ENCODE measurements around the gene OSGIN1.

DNA sequence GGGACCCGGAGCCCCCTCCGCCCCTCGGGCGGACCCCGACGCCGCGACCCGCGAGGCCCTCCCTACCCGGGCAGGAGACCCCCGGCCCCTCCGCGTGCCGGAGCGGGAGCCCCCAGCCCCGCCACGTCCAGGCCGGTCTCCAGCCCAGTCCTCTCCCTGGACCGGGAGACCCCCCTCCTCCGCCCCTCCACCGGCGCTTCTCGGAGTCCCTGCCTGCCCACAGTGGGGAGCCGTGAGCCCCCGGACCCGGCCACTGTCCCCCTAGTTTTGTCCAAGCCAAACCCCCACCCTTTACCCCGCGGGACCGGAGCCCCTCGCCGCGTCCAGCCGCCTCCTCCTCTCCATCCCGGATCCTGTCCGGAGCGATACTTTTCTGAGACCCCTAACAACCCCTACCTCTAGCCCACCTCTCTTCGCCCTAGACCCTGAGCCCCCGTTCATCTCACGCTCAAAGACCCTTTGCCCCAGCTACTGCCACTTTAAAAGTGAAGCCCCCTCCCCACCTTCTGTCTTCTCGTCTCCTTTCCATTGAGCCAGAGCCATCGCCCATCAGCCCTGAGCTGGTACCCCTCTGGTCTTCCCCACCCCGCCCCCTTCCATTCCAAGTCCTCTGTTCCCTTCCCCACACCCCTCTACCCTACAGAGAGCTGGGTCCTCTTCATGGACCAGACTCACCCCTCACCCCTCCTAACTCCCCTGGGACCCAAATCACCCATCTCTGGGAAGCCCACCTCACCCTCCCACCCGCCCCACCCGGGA is 16.0 kb downstream of the OSGIN1 start:
- TF ChIP-seq, protein P1, sequence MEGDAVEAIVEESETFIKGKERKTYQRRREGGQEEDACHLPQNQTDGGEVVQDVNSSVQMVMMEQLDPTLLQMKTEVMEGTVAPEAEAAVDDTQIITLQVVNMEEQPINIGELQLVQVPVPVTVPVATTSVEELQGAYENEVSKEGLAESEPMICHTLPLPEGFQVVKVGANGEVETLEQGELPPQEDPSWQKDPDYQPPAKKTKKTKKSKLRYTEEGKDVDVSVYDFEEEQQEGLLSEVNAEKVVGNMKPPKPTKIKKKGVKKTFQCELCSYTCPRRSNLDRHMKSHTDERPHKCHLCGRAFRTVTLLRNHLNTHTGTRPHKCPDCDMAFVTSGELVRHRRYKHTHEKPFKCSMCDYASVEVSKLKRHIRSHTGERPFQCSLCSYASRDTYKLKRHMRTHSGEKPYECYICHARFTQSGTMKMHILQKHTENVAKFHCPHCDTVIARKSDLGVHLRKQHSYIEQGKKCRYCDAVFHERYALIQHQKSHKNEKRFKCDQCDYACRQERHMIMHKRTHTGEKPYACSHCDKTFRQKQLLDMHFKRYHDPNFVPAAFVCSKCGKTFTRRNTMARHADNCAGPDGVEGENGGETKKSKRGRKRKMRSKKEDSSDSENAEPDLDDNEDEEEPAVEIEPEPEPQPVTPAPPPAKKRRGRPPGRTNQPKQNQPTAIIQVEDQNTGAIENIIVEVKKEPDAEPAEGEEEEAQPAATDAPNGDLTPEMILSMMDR (conservative IDR thresholded peaks at IDR 0.05; ENCODE audit: low read depth, low read length) = no peak
- TF ChIP-seq EZH2phosphoT487 (IDR thresholded peaks at IDR 0.05; ENCODE audit: borderline replicate concordance, low read length) (no peak), EZH2 (IDR thresholded peaks at IDR 0.05; ENCODE audit: low read length, unreplicated experiment) (no peak)
